Activated CD4-positive, alpha-beta T cell treated with anti-CD3 and anti-CD28 coated beads for 36 hours (primary cell): ENCODE measurements around the gene PRSS56. TPM values are rescaled to one million over a fixed set of nuclear protein-coding genes. Genes with fewer than 3 reads are reported as not detected.
"Not testable (repeated sequence)": the region's sequence is repeated elsewhere in the genome, so short reads cannot be mapped to it uniquely, and the experiment has no call there.

Source experiments
- ATAC-seq: fragments of 200-7000 bp; cut with Tn5 transposase; one replicate; pipeline ENCODE4 v1.10.0; 2021; ENCODE audit warnings: mild to moderate bottlenecking, moderate library complexity
- CTCF ChIA-PET: fragments of 350-600 bp; sonication (Branson Sonifier 250); formaldehyde crosslinking; loops from one replicate; lab custom pipeline; 2021; ENCODE audit warnings: antibody characterized with exemption; lab: Charles Lee
- POLR2A ChIA-PET: fragments of 350-600 bp; sonication (Branson Sonifier 250); formaldehyde crosslinking; loops from one replicate; lab custom pipeline; 2021; ENCODE audit warnings: antibody characterized with exemption, inconsistent platforms; lab: Charles Lee
- DNase-seq: peaks from one replicate; pipeline ENCODE4 v3.0.0-alpha.2; 2020
- H3K27ac Mint-ChIP-seq: one replicate; pipeline ENCODE4 v1.8.0; 2021; ENCODE audit warnings: mixed read lengths
- H3K27me3 Mint-ChIP-seq: one replicate; pipeline ENCODE4 v1.8.0; 2021; ENCODE audit warnings: mixed read lengths
- H3K36me3 Mint-ChIP-seq: one replicate; pipeline ENCODE4 v1.8.0; 2021; ENCODE audit warnings: low read depth, mixed read lengths
- H3K4me1 Mint-ChIP-seq: one replicate; pipeline ENCODE4 v1.8.0; 2021; ENCODE audit warnings: mixed read lengths
- H3K4me3 Mint-ChIP-seq: one replicate; pipeline ENCODE4 v1.8.0; 2021; ENCODE audit warnings: mild to moderate bottlenecking, moderate library complexity, mixed read lengths
- H3K9me3 Mint-ChIP-seq: one replicate; pipeline ENCODE4 v1.8.0; 2021; ENCODE audit warnings: low read depth, mixed read lengths
- intact Hi-C, 2 experiments: fragments of 100-400 bp; cut with DNase I in 1 of 2; cut with micrococcal nuclease in 1 of 2; formaldehyde crosslinking; loops; one replicate each; pipeline versions ENCODE4 v1.14.2 to v1.15.1; 2022 to 2024; cut with DNase I, micrococcal nuclease
- total RNA-seq, 2 experiments: library from RNA; stranded (reverse); gene quantifications; one replicate each; pipeline ENCODE4 v1.2.3, GENCODE V29; 2021

Gene PRSS56
- total RNA-seq, 2 experiments from 2014 or later = not detected

DNA sequence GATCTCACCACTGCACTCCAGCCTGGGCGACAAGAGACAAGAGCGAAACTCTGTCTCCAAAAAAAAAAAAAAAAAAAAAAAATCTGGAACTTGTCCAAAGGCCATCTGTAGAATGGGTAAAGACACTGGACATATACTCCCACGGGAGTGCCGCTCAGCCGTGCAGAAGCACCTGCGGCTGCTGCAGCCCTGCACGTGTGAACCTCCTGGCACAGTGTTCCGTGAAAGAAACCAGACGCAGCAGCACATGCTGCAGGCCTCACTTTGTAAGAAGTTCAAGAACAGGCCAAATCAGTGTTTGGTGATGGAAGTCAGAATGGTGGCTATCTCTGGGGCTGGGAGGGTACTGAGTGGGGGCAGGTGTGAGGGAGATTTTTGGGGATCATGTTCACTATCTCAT lies 12.2 kb downstream of the PRSS56 start:
- ATAC-seq (no peak), DNase-seq (no peak)
- H3K9me3 Mint-ChIP-seq = no peaks in the 10 kb centered on the region
- peaks cover 11% of the 10 kb centered on the region for H3K4me1 Mint-ChIP-seq
- no peak overlapping the region for H3K4me3 Mint-ChIP-seq
- ChIA-PET POLR2A (no interaction called here), CTCF (no interaction called here)
- H3K27me3 Mint-ChIP-seq = peaks cover 17% of the 10 kb centered on the region
- intact Hi-C loops = no loop called here
- no peak overlapping the region for H3K27ac Mint-ChIP-seq
- no peaks in the 10 kb centered on the region for H3K36me3 Mint-ChIP-seq

DNA sequence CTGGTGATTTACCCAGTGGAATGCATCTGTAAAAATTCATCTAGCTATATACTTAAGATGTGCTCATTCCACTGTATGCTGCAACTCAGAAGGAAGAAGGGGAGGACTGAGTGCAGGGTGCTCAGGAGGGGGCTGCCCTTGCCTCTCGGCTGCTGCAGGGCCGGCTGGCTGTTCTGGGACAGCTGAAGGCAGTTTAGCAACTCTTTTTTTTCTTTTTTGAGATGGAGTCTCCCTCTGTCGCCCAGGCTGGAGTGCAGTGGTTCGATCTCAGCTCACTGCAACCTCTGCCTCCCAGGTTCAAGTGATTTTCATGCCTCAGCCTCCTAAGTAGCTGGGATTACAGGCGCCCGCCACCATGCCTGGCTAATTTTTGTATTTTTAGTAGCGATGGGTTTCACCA lies 12.6 kb downstream of the PRSS56 start:
- DNase-seq, ATAC-seq, H3K4me3 Mint-ChIP-seq, POLR2A ChIA-PET, CTCF ChIA-PET, H3K27ac Mint-ChIP-seq, H3K36me3 Mint-ChIP-seq, intact Hi-C loops, H3K9me3 Mint-ChIP-seq: not testable (repeated sequence)
- peaks cover 17% of the 10 kb centered on the region for H3K27me3 Mint-ChIP-seq
- peaks cover 11% of the 10 kb centered on the region for H3K4me1 Mint-ChIP-seq

DNA sequence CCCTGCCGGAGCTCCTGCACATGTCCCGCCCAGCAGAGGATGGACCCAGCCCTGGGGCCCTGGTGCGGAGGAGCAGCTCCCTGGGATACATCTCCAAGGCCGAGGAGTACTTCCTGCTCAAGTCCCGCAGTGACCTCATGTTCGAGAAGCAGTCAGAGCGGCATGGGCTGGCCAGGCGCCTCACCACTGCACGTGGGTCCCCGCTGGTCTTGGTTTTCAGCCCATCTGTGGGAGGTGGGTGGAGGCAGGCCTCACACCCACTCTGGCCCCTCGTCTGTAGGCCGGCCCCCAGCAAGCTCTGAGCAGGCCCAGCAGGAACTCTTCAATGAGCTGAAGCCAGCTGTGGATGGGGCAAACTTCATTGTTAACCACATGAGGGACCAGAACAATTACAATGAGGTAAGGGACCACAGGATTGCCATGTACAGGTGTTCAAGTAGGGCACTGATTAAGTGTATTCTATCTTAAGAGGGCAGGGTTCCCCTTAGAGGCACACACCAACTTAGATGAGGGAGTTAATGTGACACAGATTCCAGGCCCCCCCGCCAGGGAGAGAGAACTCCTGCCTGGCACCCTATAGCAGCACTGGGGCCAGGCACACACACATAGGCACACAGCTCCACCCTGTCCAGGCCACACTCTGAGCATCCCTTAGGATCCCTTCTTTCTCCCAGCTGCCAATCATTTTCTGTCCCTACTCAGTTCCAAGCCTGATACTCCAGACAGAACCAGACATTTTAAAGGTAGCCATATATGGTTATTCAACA lies 13.9 kb downstream of the PRSS56 start:
- ATAC-seq (no peak), DNase-seq (no peak)
- intact Hi-C loops = no loop called here
- H3K9me3 Mint-ChIP-seq = no peaks in the 10 kb centered on the region
- POLR2A ChIA-PET = no interaction called here
- H3K4me3 Mint-ChIP-seq = no peak overlapping the region
- no peaks in the 10 kb centered on the region for H3K36me3 Mint-ChIP-seq
- H3K27ac Mint-ChIP-seq = no peak overlapping the region
- H3K27me3 Mint-ChIP-seq = peaks cover 9% of the 10 kb centered on the region
- H3K4me1 Mint-ChIP-seq = peaks cover 2% of the 10 kb centered on the region
- CTCF ChIA-PET = no interaction called here

DNA sequence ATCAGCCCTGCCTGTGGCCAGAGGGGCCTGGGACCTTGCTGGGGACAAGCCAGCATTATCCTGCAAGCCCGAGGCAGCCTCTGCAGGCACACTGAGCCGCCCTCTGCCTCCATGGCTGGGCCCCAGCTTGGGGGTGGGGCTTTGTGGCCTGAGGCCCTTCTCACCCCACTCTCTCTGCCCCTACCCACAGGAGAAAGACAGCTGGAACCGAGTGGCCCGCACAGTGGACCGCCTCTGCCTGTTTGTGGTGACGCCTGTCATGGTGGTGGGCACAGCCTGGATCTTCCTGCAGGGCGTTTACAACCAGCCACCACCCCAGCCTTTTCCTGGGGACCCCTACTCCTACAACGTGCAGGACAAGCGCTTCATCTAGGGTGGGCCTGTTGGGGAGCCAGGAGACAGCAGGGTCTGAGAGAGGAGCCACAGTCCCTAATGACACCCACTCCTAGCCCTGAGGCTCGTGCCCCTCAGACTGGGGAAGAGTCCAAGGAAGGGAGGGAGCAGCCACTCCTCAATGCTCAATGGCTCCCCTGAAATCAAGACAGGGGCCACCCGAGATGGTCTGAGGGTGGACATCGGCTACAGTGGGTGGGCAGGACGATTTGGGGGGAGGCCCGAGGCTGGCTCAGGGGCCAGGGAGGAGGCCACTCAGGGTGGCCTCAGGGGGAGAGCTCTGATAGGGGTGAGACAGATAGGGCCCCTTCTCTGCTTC lies 14.9 kb downstream of the PRSS56 start:
- Mint-ChIP-seq H3K4me3 (no peak overlapping the region), H3K4me1 (no peaks in the 10 kb centered on the region), H3K27ac (no peak overlapping the region), H3K9me3 (no peaks in the 10 kb centered on the region), H3K27me3 (peaks cover 8% of the 10 kb centered on the region), H3K36me3 (no peaks in the 10 kb centered on the region)
- ChIA-PET CTCF (no interaction called here), POLR2A (no interaction called here)
- ATAC-seq = no peak
- intact Hi-C loops = no loop called here
- no peak for DNase-seq

DNA sequence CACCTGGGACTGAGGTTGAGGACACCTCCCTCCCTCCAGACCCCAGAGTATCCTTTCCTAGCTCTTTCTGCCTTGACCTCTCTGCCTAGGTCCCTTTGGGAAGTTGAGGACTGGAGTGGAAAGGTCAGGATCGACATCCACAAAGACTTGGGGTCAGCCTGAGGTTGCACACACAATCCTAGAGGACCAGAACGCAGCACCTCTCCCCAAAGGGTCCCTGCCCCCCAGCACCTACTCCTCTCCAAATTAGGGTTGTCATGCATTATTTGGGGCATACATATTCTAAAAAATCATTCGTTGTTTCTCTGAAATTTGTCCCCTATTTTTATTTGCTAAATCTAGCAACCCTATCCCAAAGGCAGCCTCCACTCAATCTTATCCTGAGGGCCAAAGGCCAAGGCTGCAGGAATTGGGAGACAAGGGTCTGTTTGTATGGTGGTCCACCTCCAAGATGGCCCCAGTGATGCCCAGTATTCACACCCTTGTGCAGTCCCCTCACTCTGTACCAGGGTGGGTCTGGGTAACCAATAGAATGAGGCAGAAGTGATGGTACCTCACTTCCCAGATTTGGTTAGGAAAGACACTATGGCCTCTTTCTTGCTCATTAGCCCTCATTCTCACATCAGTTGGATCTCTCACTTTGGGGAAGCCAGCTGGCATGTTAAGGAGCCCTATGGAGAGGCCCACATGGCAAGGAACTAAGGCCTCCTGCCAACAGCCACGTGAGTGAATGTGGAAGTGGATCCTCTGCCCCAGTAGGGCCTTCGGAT lies 15.8 kb downstream of the PRSS56 start:
- Mint-ChIP-seq H3K36me3 (no peaks in the 10 kb centered on the region), H3K4me3 (no peak overlapping the region), H3K4me1 (no peaks in the 10 kb centered on the region), H3K9me3 (no peaks in the 10 kb centered on the region), H3K27me3 (peaks cover 8% of the 10 kb centered on the region), H3K27ac (no peak overlapping the region)
- ATAC-seq = no peak
- no peak for DNase-seq
- intact Hi-C loops = no loop called here
- POLR2A ChIA-PET = no interaction called here
- CTCF ChIA-PET = no interaction called here

DNA sequence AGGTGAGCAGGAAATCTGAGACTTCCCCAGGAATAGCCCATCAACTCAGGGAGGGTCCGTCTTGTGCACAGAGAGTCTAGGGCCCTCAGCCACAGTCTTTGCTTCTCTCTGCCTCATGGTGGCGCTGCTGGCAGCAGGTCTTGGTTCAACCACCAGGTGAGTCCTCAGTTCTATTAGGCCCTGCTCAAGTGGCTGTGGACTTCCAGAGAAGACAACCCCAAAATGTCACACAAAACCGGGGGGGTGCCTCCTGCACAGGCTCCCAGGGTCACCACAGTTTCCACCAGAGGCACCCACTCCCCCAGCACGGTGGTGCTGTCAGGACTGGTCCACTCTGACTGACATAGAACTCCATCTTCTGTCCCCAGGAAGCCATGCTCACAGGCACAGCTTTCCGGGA lies 16.9 kb downstream of the PRSS56 start:
- Mint-ChIP-seq H3K4me1 (no peaks in the 10 kb centered on the region), H3K36me3 (no peaks in the 10 kb centered on the region), H3K27me3 (peaks cover 7% of the 10 kb centered on the region), H3K9me3 (no peaks in the 10 kb centered on the region), H3K27ac (no peak overlapping the region), H3K4me3 (no peak overlapping the region)
- peak; percentile 55 for ATAC-seq
- ChIA-PET POLR2A (no interaction called here), CTCF (interaction anchor here (0.5 kb wide), 2 partner anchors 83 to 593 kb away, joined by 3 read pairs; no protein-coding TSS in a partner anchor)
- intact Hi-C loops = no loop called here
- peak; percentile 57 for DNase-seq

DNA sequence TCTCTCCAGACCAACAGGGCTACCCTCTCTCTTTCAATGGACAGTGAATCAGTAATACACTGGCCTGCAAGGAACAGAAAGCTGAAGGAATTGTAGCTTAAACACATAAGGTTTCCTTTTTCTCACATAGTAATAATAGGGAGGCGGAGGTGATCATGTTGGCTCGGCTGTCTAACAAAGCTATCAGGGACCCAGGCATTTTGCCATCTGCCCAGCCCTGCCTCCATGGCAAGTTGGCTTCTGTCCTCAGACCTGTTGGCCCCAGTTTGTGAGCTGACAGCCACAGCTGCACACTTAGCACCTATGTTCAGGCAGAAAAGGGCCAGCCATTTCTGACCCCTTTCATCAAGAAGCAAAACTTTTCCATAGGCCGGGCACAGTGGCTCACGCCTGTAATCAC lies 17.3 kb downstream of the PRSS56 start:
- CTCF ChIA-PET = interaction anchor here (0.5 to 0.8 kb wide), 2 partner anchors 83 to 277 kb away, joined by 3 read pairs; no protein-coding TSS in a partner anchor
- no peaks in the 10 kb centered on the region for H3K4me1 Mint-ChIP-seq
- POLR2A ChIA-PET = no interaction called here
- H3K27me3 Mint-ChIP-seq = peaks cover 7% of the 10 kb centered on the region
- no peaks in the 10 kb centered on the region for H3K36me3 Mint-ChIP-seq
- DNase-seq = peak; percentile 1
- no peak for ATAC-seq
- no peak overlapping the region for H3K27ac Mint-ChIP-seq
- no peaks in the 10 kb centered on the region for H3K9me3 Mint-ChIP-seq
- no peak overlapping the region for H3K4me3 Mint-ChIP-seq
- intact Hi-C loops = no loop called here

DNA sequence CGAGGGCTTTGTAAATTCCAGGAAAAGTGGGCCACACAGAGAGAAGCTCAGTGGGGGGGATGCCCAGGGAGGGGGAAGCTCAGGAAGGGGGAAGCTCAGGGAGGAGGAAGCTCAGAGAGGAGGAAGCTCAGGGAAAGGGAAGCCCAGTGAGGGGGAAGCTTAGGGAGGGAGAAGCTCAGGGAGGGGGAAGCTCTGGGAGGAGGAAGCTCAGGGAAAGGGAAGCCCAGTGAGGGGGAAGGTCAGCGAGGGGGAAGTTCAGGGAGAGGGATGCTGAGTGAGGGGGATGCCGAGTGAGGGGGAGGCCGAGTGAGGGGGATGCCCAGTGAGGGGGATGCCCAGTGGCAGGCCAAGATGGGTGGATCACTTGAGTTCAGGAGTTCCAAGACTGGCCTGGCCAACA lies 18.5 kb downstream of the PRSS56 start:
- intact Hi-C loops = no loop called here
- peaks cover 2% of the 10 kb centered on the region for H3K36me3 Mint-ChIP-seq
- no peak overlapping the region for H3K4me3 Mint-ChIP-seq
- ChIA-PET CTCF (interaction anchor here (0.5 to 1.0 kb wide), 2 partner anchors 14 to 15 kb away, joined by 4 read pairs; no protein-coding TSS in a partner anchor), POLR2A (interaction anchor here (0.6 kb wide), 1 partner anchor 21 kb away, joined by 3 read pairs; no protein-coding TSS in a partner anchor)
- H3K27ac Mint-ChIP-seq = no peak overlapping the region
- peaks cover 2% of the 10 kb centered on the region for H3K27me3 Mint-ChIP-seq
- DNase-seq (no peak), ATAC-seq (no peak)
- H3K9me3 Mint-ChIP-seq = no peaks in the 10 kb centered on the region
- H3K4me1 Mint-ChIP-seq = no peaks in the 10 kb centered on the region

DNA sequence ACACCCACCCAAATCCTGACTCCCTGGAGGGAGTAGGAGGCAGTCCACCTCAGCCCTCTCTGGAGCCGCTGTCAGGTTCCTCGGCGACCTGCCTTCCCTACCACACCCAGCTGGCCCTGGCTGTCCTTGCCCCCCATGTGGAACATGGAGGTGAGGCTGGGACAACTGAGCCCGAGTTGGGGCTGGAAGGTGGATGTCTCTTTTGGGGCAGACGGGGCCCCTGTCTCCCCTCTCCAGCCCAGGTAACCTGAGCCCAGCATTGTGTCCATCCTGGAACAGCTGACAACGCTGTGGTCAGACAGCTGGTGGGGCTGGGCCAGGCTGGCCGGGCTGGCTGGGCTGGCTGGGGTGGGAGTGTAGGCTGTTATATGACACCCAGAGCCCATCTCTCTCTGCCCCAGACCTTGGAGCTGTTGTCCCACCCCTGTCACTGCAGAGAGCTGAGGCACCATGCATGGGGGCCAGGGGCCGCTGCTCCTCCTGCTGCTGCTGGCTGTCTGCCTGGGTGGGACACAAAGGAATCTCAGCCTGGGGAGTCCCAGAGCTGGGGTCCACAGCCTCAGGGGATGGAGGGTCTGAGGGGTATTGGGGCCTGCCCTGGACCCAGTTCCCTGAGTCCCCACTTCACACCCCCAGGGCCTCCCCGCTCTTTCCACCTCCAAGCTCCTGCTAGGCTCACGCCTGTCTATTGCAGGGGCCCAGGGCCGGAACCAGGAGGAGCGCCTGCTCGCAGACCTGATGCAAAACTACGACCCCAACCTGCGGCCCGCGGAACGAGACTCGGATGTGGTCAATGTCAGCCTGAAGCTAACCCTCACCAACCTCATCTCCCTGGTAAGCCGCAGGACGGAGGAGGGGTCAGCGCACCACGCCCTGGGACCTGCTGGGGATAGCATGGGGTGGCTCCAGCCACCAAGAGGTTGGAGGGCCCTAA lies 19.4 kb downstream of the PRSS56 start, which contains the start of gene CHRNG:
TSS of gene CHRNG (plus strand) at position 395 of the 934 bp plus-strand sequence. CDS start at position 451, 56 bp downstream.
- POLR2A ChIA-PET = no interaction called here
- ATAC-seq (no peak), DNase-seq (no peak)
- Mint-ChIP-seq H3K27ac (no peak within 1 kb of the TSS), H3K27me3 (peaks cover 2% of the 10 kb centered on the region), H3K4me3 (no peak within 1 kb of the TSS), H3K4me1 (no peaks in the 10 kb centered on the region), H3K9me3 (no peaks in the 10 kb centered on the region), H3K36me3 (peaks cover 3% of the 10 kb centered on the region)
- CTCF ChIA-PET = interaction anchor here (0.6 kb wide), 1 partner anchor 399 kb away, joined by 3 read pairs; no protein-coding TSS in a partner anchor
- intact Hi-C loops = no loop called here

DNA sequence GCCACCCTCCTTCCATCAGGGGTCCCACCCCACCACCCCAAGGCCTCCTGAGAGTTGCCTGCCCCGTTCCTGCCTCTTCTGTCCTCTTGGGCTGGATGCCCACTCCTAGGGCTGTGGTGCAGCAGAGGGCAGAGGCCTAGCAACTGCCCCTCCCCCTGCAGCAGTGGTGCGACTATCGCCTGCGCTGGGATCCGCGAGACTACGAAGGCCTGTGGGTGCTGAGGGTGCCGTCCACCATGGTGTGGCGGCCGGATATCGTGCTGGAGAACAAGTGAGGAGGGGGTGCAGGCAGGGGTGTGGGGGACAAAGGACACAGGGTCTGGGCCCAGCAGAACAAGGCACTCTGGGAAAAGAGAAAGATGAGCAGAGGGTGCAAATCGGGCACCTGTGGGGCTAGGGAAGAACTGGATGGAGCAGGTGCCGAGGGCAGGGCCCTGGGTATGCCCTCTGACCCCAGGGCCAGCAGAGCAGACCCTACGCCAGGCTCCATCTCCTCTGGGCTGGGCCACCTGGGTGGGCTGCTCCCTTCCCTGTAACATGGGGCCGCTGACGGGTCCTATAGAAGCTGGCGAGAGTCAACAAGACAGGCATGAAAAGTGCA lies 20.4 kb downstream of the PRSS56 start:
- intact Hi-C loops = no loop called here
- peaks cover 2% of the 10 kb centered on the region for H3K27me3 Mint-ChIP-seq
- CTCF ChIA-PET = no interaction called here
- no peaks in the 10 kb centered on the region for H3K4me1 Mint-ChIP-seq
- no peak for ATAC-seq
- no peak for DNase-seq
- peaks cover 7% of the 10 kb centered on the region for H3K36me3 Mint-ChIP-seq
- no peak overlapping the region for H3K27ac Mint-ChIP-seq
- POLR2A ChIA-PET = no interaction called here
- H3K9me3 Mint-ChIP-seq = no peaks in the 10 kb centered on the region
- no peak overlapping the region for H3K4me3 Mint-ChIP-seq
